Smooth muscle cell (in vitro differentiated cells): ENCODE data around the gene TNFRSF4. TPM values are rescaled to one million over a fixed set of nuclear protein-coding genes. Genes with fewer than 3 reads are reported as not detected.

Source experiments
- DNase-seq: peaks from one replicate; lab custom pipeline; 2025; ENCODE audit not compliant: unreplicated experiment; lab: John Stamatoyannopoulos, UW
- H2AFZ ChIP-seq: fragments of 200-600 bp; sonication (generic); 2 replicates; pipeline ENCODE4 v1.6.0; 2016; ENCODE audit warnings: antibody characterized with exemption, low read depth, mild to moderate bottlenecking
- H3F3A ChIP-seq: fragments of 200-600 bp; sonication (generic); 2 replicates; pipeline ENCODE4 v1.6.0; 2017; ENCODE audit warnings: antibody characterized with exemption, low read depth
- H3K27ac ChIP-seq: fragments of 200-600 bp; sonication (generic); 2 replicates; pipeline ENCODE4 v1.5.1; 2016; ENCODE audit warnings: low read depth, mild to moderate bottlenecking
- H3K27me3 ChIP-seq: fragments of 200-600 bp; sonication (generic); 2 replicates; pipeline ENCODE4 v1.6.1; 2016; ENCODE audit warnings: low read depth, mild to moderate bottlenecking
- H3K36me3 ChIP-seq: fragments of 200-600 bp; sonication (generic); 2 replicates; pipeline ENCODE4 v1.5.1; 2016; ENCODE audit warnings: low read depth
- H3K4me1 ChIP-seq: fragments of 200-600 bp; sonication (generic); 2 replicates; pipeline ENCODE4 v1.5.1; 2016; ENCODE audit warnings: low read depth
- H3K4me2 ChIP-seq: fragments of 200-600 bp; sonication (generic); 2 replicates; pipeline ENCODE4 v1.6.0; 2016; ENCODE audit warnings: mild to moderate bottlenecking
- H3K4me3 ChIP-seq: fragments of 200-600 bp; sonication (generic); 2 replicates; pipeline ENCODE4 v1.5.1; 2016; ENCODE audit warnings: mild to moderate bottlenecking
- H3K79me2 ChIP-seq: fragments of 200-600 bp; sonication (generic); 2 replicates; pipeline ENCODE4 v1.6.0; 2016; ENCODE audit warnings: low read depth, mild to moderate bottlenecking
- H3K9ac ChIP-seq: fragments of 200-600 bp; sonication (generic); 2 replicates; pipeline ENCODE4 v1.6.0; 2016; ENCODE audit warnings: low read depth
- H3K9me3 ChIP-seq: fragments of 200-600 bp; sonication (generic); replicated peaks from 2 replicates; pipeline ENCODE4 v1.5.1; 2016; ENCODE audit warnings: low read depth
- H4K20me1 ChIP-seq: fragments of 200-600 bp; sonication (generic); 2 replicates; pipeline ENCODE4 v1.6.0; 2016; ENCODE audit warnings: low read depth
- CTCF ChIP-seq: fragments of 200-600 bp; sonication (generic); IDR thresholded peaks from 2 replicates; pipeline ENCODE4 v1.5.1; 2017; ENCODE audit warnings: borderline replicate concordance, mild to moderate bottlenecking, antibody characterized with exemption; ENCODE audit not compliant: insufficient read depth, poor library complexity, severe bottlenecking
- WGBS: methylation state at CpG from one replicate; pipeline ENCODE4 v1.1.7; 2016; ENCODE audit warnings: low lambda C conversion rate; 5-methylcytosine and 5-hydroxymethylcytosine counted together
- polyA plus RNA-seq: library from polyadenylated mRNA; unstranded; fragments of >200 nt; fragmentation: Nextera tagmentation; extraction: Ambion mirVana; gene quantifications from 2 replicates; pipeline ENCODE4 v1.2.1, GENCODE V29; 2016
- total RNA-seq: library from RNA; depleted of rRNA; stranded (reverse); fragments of >200 nt; gene quantifications from 2 replicates; pipeline ENCODE4 v1.2.3, GENCODE V29; 2014

Gene TNFRSF4
- total and polyA plus RNA-seq, 2 experiments from 2014 or later: not detected

DNA sequence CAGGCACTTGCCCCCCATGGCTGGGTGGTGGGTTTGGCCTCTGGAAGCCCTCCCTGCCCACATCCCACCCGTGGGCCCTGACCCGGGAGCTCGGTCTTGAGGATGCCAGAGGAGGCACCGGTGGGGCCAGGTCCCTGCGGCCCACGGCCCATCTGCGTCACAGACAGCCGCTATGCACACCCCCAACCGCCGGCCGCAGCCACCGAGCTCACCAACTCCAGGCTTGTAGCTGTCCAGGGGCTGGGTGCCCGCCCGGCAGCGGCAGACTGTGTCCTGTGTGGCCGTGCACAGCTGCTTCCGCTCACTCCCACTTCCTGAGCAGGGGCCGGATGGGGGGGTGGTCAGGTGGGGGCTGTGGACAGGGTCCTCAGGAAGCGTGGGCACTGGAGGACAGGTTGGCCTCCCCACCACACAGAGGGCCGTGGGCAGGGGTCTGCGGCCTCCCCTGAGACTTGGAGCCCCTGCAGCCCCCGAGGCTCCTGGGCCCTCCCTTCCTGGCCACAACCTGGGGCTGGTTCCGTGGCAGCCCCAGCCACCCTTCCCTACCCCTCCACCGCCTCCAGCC lies 1.1 kb downstream of the TNFRSF4 start:
- Histone ChIP-seq H3K27me3 (no peaks in the 10 kb centered on the region), H3K4me1 (no peaks in the 10 kb centered on the region), H3K9me3 (no peaks in the 10 kb centered on the region), H4K20me1 (no peaks in the 10 kb centered on the region), H3K4me3 (no peak overlapping the region), H3K4me2 (no peak overlapping the region), H3K36me3 (no peaks in the 10 kb centered on the region), H2AFZ (no peak overlapping the region), H3K27ac (no peak overlapping the region), H3K9ac (no peak overlapping the region), H3F3A (no peaks in the 10 kb centered on the region), H3K79me2 (no peaks in the 10 kb centered on the region)
- no peak for TF ChIP-seq CTCF
- no peak for DNase-seq
- WGBS: 92% methylated on average over 23 of the region's 24 CpGs

GRCh38 chr1:1211541-1212441 lies 2.2 kb downstream of the TNFRSF4 start:
- Histone ChIP-seq H3K4me3 (no peak overlapping the region), H3K27ac (no peak overlapping the region), H3K9me3 (no peaks in the 10 kb centered on the region), H3K4me2 (no peak overlapping the region), H3K4me1 (no peaks in the 10 kb centered on the region), H3K9ac (no peak overlapping the region), H3K36me3 (no peaks in the 10 kb centered on the region), H4K20me1 (no peaks in the 10 kb centered on the region), H3K79me2 (no peaks in the 10 kb centered on the region), H3K27me3 (no peaks in the 10 kb centered on the region), H3F3A (no peaks in the 10 kb centered on the region), H2AFZ (no peak overlapping the region)
- 87% methylated on average over 22 of the region's 28 CpGs for WGBS
- no peak for TF ChIP-seq CTCF
- no peak for DNase-seq

GRCh38 chr1:1210726-1211540 lies 3.0 kb downstream of the TNFRSF4 start:
- Histone ChIP-seq H3K27ac (no peak overlapping the region), H3K4me2 (no peak overlapping the region), H3K4me1 (peaks cover 8% of the 10 kb centered on the region), H3K9ac (no peak overlapping the region), H3F3A (no peaks in the 10 kb centered on the region), H3K4me3 (no peak overlapping the region), H3K36me3 (no peaks in the 10 kb centered on the region), H3K79me2 (no peaks in the 10 kb centered on the region), H3K9me3 (no peaks in the 10 kb centered on the region), H4K20me1 (no peaks in the 10 kb centered on the region), H3K27me3 (no peaks in the 10 kb centered on the region), H2AFZ (no peak overlapping the region)
- 95% methylated on average over 31 of the region's 31 CpGs for WGBS
- DNase-seq: no peak
- TF ChIP-seq CTCF: no peak
